IgD-negative memory B cell (primary cell): ENCODE measurements around the gene QRSL1. TPM values are rescaled to one million over a fixed set of nuclear protein-coding genes. Genes with fewer than 3 reads are reported as not detected.

Experiments
- H3K27ac Mint-ChIP-seq, 3 donors: one replicate each; pipeline ENCODE4 v1.8.0; 2020 to 2022; ENCODE audit warnings: mild to moderate bottlenecking in 3 of 3, mixed read lengths in 3 of 3, moderate library complexity in 1 of 3
- H3K27me3 Mint-ChIP-seq: one replicate; pipeline ENCODE4 v1.8.0; 2021; ENCODE audit warnings: mixed read lengths
- H3K36me3 Mint-ChIP-seq: one replicate; pipeline ENCODE4 v1.8.0; 2020; ENCODE audit warnings: mild to moderate bottlenecking, mixed read lengths
- H3K4me1 Mint-ChIP-seq, 3 donors: one replicate each; pipeline ENCODE4 v1.8.0; 2020 to 2022; ENCODE audit warnings: mixed read lengths in 3 of 3, mild to moderate bottlenecking in 1 of 3
- H3K4me3 Mint-ChIP-seq, 4 donors: one replicate each; pipeline ENCODE4 v1.8.0; 2020 to 2022; ENCODE audit warnings: mild to moderate bottlenecking in 4 of 4, mixed read lengths in 4 of 4, moderate library complexity in 3 of 4
- H3K9me3 Mint-ChIP-seq, 3 donors: one replicate each; pipeline ENCODE4 v1.8.0; 2020 to 2021; ENCODE audit warnings: mixed read lengths in 3 of 3, mild to moderate bottlenecking in 1 of 3
- polyA plus RNA-seq: library from polyadenylated mRNA; unstranded; fragments of 300-500 nt; fragmentation: Illumina TruSeq; gene quantifications from one replicate; pipeline ENCODE4 v1.2.3, GENCODE V29; 2021

Gene QRSL1
- polyA plus RNA-seq, 1 donor from 2014 or later, result 78.5 TPM

DNA sequence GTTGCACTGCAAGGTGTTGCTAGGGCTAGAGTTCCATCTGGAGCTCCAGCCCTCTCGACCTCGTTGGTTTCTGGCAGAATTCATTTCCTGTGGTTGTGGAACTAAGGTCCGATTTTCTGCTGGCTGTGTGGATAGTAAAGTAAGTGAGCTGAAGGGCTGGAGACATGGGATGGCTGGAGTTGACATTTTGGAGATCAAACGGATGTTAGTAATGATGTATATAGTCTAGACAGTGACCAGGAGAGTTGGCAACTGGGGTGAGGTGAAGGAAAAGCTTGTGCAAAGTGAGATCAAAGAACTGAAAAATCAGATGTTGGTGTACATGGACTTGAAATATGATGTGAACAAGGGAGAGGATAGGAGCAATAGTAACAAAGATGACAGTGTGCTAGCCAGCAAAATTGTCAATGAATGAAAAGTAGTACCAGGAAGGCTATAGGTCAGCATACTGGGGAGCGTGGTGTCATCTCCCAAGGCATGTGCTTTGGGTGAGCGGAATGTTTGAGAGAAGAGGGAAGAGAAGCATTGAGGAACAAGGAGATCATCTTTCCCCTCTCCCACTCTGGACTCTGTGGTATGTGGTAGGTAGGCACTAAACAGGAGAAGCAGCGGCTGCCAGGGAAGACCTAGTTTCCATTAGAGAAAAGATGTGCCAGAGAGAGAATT lies 7.8 kb downstream of the QRSL1 start:
- peaks cover 9% of the 10 kb centered on the region for H3K36me3 Mint-ChIP-seq
- no peaks in the 10 kb centered on the region for H3K27me3 Mint-ChIP-seq
- peak overlapping the region; percentile 37 to 97 (median 40) for H3K27ac Mint-ChIP-seq
- peaks cover 47 to 55% (median 48%) of the 10 kb centered on the region in 3 donors for H3K4me1 Mint-ChIP-seq
- H3K4me3 Mint-ChIP-seq, result peak overlapping the region; percentile 51 to 88 (median 78)
- peaks cover 0 to 2% (median 0%) of the 10 kb centered on the region in 3 donors for H3K9me3 Mint-ChIP-seq

DNA sequence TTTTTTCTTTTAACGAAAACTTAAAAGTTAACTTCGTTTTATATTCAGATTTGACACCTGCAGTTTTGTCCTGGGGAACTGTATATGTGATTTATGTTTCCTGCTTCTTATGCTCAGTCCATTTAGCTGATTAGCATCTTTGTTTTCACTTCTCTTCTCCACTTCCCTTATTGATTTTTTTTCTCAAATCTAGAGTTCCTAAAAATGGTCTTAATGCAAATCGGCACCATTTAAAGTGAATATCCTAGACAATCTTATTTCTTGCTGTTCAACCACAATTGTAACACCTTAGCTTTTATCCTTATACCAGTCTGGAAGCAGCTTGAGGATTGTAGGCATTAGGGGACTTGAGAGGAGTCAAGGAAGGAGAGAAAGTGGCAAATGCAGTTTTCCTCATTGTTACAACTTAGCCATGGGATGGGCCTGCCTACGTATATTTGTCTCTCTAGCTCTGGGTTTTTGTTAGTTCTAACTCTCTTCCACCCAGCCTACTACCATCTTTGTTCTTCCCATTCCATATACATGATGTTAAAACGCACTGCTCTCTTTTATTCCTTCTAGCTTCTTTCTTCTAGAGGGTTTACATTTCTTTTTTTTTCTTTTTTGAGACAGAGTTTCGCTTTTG lies 8.5 kb downstream of the QRSL1 start:
- Mint-ChIP-seq H3K4me1 (peaks cover 44 to 50% (median 45%) of the 10 kb centered on the region in 3 donors), H3K9me3 (peaks cover 0 to 2% (median 0%) of the 10 kb centered on the region in 3 donors), H3K4me3 (peak overlapping the region; percentile 51 to 88 (median 78)), H3K36me3 (peaks cover 14% of the 10 kb centered on the region), H3K27ac (peak overlapping the region; percentile 37 to 97 (median 40)), H3K27me3 (no peaks in the 10 kb centered on the region)

DNA sequence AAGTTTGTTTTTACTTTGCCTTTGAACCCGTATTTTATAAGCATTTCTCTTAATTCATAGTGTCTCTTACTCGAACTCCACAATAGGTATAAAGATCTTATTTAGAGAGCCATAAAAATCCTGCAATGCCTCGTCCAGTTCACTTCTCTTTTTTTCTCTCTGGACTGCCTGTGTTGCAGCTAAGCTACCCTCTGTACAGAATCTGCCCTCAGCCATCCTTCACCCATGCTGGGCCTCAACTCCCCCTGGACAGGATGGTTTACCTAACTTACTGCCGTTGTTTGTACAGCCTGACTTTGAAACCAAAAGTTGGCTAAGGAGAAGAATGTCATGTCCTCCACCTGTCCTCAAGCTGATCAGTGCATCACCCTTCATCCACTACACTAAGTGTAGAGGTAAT lies 10.4 kb downstream of the QRSL1 start:
- Mint-ChIP-seq H3K9me3 (no peaks in the 10 kb centered on the region), H3K36me3 (peaks cover 18% of the 10 kb centered on the region), H3K27ac (peak overlapping the region; percentile 37 to 59 (median 41)), H3K4me3 (peak overlapping the region; percentile 51 to 80 (median 67)), H3K27me3 (no peaks in the 10 kb centered on the region), H3K4me1 (peaks cover 38 to 43% (median 40%) of the 10 kb centered on the region in 3 donors)

DNA sequence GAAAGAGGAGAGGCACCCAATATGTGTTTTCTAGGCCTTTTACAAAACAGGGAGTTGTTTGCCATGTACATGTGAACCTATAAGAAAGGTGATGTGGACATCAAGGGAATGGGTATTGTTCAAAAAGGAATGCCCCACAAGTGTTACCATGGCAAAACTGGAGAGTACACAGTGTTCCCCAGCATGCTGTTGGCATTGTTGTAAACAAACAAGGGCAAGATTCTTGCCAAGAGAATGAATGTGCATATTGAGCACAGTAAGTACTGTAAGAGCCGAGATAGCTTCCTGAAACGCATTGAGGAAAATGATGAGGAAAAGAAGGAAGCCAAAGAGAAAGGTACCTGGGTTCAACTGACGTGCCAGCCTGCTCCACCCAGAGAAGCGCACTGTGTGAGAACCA lies 13.1 kb downstream of the QRSL1 start:
- H3K9me3 Mint-ChIP-seq, result no peaks in the 10 kb centered on the region
- H3K27ac Mint-ChIP-seq, result no peak overlapping the region
- H3K4me3 Mint-ChIP-seq, result no peak overlapping the region
- no peaks in the 10 kb centered on the region for H3K27me3 Mint-ChIP-seq
- peaks cover 24 to 35% (median 31%) of the 10 kb centered on the region in 3 donors for H3K4me1 Mint-ChIP-seq
- H3K36me3 Mint-ChIP-seq, result peaks cover 31% of the 10 kb centered on the region

DNA sequence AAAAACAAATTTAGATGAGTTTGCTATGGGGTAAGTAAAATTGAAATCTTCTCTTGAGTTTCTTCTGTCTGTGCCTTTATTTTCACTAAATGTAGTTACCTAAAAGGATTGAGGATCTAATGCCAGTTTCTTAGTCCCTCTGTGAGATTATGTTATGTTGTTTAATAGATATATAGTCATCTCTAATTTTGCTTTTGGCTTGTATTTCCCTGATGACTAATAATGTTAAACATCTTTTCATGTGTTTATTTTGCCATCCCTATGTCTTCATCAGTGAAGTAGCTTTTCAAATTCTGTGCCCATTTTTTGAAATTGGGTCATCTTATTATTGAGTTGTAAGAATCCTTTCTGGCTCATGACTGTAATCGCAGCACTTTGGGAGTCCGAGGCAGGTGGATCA lies 13.7 kb downstream of the QRSL1 start:
- Mint-ChIP-seq H3K36me3 (peaks cover 31% of the 10 kb centered on the region), H3K9me3 (no peaks in the 10 kb centered on the region), H3K27ac (no peak overlapping the region), H3K27me3 (no peaks in the 10 kb centered on the region), H3K4me1 (peaks cover 20 to 29% (median 27%) of the 10 kb centered on the region in 3 donors), H3K4me3 (peak overlapping the region in 1 of 4 donors; percentile 40)

DNA sequence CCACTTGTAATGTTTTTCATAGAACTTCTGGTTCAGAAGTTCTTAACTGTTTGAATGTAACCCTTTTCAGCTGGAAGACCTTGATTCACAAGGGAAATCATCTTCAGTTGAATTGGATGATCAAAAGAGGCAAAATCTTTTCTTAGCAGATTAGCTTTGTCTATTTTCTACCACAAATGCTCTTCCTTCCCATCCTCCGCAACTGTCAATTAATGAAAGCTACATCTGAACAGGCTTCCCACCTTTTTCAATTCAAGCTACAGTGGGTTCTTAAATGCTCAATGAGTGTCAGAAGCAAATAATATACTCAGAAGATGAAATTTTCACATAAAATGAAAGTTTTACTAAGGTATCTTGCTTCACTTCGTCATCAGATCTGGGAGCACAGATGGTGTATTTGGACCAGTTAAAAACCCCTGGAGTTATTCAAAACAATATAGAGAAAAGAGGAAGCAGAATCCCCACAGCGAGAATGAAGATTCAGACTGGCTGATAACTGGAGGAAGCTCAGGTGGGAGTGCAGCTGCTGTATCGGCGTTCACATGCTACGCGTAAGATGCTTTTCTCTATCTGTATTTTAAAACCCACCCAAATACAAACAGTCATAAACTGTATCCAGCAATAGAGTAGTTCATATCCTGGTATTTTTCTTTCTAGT lies 19.4 kb downstream of the QRSL1 start:
- Mint-ChIP-seq H3K36me3 (peaks cover 25% of the 10 kb centered on the region), H3K9me3 (no peaks in the 10 kb centered on the region), H3K27ac (peak overlapping the region; percentile 88 to 97 (median 93)), H3K27me3 (no peaks in the 10 kb centered on the region), H3K4me1 (peaks cover 20 to 24% (median 24%) of the 10 kb centered on the region in 3 donors), H3K4me3 (peak overlapping the region; percentile 89 to 98 (median 92))

DNA sequence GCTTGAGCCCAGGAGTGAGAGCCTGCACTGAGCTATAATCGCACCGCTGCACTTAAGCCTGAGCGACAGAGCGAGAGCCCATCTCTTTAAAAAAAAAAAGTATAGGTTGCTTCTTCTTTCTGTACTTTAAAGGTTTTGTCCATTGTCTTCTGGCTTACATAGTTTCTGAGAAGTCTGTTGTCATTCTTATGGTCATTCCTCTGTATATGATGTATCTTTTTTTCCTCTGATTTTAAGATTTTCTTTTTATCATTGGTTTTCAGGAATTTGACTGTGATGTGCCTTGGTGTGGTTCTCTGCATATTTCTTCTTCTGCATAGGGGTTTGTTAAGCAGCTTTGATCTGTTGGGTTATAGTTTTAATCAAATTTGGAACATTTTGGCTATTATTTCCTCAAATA lies 29.1 kb downstream of the QRSL1 start:
- peaks cover 13 to 21% (median 18%) of the 10 kb centered on the region in 3 donors for H3K4me1 Mint-ChIP-seq
- H3K9me3 Mint-ChIP-seq, result peaks cover 3 to 8% (median 6%) of the 10 kb centered on the region in 3 donors
- peaks cover 30% of the 10 kb centered on the region for H3K36me3 Mint-ChIP-seq
- H3K27ac Mint-ChIP-seq, result peak overlapping the region in 2 of 3 donors; percentile 4 to 51
- no peaks in the 10 kb centered on the region for H3K27me3 Mint-ChIP-seq
- peak overlapping the region in 2 of 4 donors; percentile 10 to 26 for H3K4me3 Mint-ChIP-seq

DNA sequence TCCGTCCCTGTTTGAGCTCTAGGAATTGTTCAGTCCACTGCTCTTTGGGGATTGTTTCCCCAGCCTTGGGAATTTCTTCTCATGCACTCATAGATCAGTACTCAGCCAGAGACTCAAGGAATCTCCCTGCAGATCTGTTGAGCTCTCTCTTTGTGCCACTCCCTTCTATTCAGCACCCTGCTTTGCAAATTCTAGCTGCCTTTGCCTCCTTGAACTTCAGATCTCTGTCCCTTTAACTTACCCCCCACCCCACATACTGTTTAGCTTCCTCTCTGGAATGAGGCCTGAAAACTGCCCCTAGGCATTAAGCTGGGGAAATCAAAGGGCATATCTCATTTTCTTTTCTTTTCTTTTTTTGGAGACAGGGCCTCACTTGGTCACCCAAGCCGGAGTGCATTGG lies 30.5 kb downstream of the QRSL1 start:
- Mint-ChIP-seq H3K27ac (peak overlapping the region in 2 of 3 donors; percentile 88 to 89), H3K27me3 (no peaks in the 10 kb centered on the region), H3K4me1 (peaks cover 21 to 32% (median 31%) of the 10 kb centered on the region in 3 donors), H3K9me3 (peaks cover 3 to 8% (median 6%) of the 10 kb centered on the region in 3 donors), H3K4me3 (peak overlapping the region in 1 of 4 donors; percentile 55), H3K36me3 (peaks cover 35% of the 10 kb centered on the region)

DNA sequence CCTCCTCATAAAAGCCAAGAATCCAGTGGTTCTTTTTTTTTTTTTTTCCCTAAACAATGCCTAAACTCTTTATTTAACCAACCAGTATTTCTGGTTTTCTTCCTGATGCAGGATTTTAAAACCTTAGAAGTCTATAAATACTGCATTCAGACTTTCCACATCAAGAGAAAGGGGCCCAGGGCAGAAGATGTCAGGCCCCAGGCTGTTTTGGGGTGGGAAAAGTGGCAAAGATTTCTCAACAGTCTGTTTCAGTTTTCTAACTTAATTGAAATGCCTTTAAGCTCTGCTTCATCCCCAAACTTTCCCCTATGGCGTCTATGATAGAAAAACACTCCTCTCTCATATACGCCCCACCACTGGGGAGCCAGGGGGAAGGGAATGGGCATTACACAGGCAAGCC lies 33.1 kb downstream of the QRSL1 start:
- Mint-ChIP-seq H3K27ac (peak overlapping the region in 1 of 3 donors; percentile 3), H3K4me1 (peaks cover 35 to 55% (median 46%) of the 10 kb centered on the region in 3 donors), H3K9me3 (peaks cover 3 to 8% (median 3%) of the 10 kb centered on the region in 3 donors), H3K4me3 (peak overlapping the region in 1 of 4 donors; percentile 58), H3K27me3 (no peaks in the 10 kb centered on the region), H3K36me3 (peaks cover 36% of the 10 kb centered on the region)

DNA sequence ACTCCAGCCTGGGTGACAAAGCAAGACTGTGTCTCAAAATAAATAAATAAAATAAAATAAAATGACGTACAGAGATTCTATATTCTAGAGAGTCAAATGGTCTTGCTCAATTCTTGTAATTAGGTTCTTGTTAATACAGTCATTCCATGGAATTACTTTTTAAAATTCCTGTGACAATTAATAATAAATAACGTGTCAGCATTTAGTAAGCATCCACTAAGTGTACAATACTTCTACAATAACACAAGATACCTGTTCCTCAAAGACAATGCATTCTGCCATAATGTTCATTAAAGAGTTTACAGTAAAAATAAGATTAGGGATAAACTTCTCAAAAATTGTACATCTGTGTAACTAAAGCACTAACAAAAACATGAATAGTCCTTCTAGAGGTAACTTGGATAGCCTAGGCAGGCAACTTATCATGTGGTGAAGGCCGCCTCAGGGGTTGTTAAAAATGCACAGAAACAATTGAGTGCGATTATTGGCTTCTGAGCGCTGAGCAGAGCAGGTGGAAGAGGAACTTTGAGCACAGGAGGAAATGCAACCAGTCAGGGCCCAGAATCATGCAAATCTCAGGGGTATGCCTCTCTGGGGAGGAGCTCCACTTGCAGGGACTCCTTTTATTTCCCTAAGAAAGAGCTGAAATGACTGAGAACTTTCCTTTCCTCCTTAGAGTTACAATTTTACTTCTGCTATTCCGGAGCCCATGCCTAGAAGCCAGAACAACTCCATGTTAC lies 37.1 kb downstream of the QRSL1 start:
- Mint-ChIP-seq H3K36me3 (peaks cover 18% of the 10 kb centered on the region), H3K4me3 (peak overlapping the region; percentile 22 to 91 (median 77)), H3K4me1 (peaks cover 40 to 59% (median 42%) of the 10 kb centered on the region in 3 donors), H3K27me3 (no peaks in the 10 kb centered on the region), H3K27ac (peak overlapping the region; percentile 23 to 92 (median 30)), H3K9me3 (no peaks in the 10 kb centered on the region)

DNA sequence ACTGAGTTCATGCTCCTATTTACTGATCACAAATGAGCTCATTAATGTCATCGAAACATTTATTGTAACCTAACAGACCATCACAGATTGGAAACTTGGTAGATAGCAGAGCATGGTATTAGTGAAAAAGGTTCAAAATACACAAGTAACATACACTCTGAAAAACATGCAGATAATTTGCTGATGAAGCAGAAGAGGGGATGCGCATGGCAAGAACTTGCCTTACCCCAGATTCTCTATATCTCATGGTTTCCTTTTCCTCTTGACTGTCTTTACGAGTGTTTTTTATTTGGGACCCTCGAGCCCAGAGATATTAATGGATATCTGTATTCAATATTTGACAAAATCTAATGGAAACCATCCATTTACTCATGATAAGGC lies 37.6 kb downstream of the QRSL1 start:
- Mint-ChIP-seq H3K27me3 (no peaks in the 10 kb centered on the region), H3K36me3 (peaks cover 18% of the 10 kb centered on the region), H3K4me3 (peak overlapping the region; percentile 22 to 91 (median 77)), H3K4me1 (peaks cover 40 to 57% (median 42%) of the 10 kb centered on the region in 3 donors), H3K27ac (peak overlapping the region; percentile 23 to 92 (median 30)), H3K9me3 (no peaks in the 10 kb centered on the region)

DNA sequence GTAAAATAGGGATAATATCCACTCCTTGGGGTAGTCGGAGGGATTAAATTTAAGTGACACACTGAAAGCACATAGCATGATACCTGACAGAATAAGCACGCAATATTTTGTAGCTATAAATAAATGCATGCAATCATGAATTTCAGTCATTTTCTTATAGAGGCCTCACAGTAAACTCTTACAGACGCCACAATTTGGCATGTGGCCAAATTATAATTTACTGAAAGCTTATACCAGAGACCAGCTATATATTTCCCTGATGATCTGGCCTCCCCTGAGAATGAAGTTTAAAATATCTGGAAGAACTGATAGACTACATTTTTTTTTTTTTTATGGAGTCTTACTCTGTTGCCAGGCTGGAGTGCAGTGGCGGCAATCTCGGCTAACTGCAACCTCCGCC lies 40.9 kb downstream of the QRSL1 start:
- Mint-ChIP-seq H3K9me3 (peaks cover 0 to 1% (median 0%) of the 10 kb centered on the region in 3 donors), H3K4me3 (no peak overlapping the region)

DNA sequence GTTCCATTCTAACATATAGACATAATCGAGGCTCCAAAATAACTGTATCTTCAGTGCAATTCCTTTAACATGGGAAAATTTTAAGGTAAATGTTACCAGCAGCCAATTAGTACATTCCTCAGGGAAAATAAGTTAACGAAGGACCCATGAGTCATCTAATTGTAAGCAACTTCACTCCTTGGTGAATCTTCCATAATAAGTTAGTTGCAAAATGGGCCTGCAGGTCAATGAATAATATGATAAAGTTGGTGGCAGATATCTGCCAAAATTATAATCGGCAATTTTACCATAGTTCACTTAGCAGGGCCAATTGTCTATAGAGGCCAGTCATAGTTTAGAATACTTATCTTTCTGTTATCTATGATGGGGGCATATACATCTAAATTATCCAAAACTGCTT lies 42.3 kb downstream of the QRSL1 start:
- Mint-ChIP-seq H3K4me3 (no peak overlapping the region), H3K27ac (no peak overlapping the region), H3K27me3 (no peaks in the 10 kb centered on the region), H3K36me3 (peaks cover 2% of the 10 kb centered on the region), H3K9me3 (peaks cover 0 to 1% (median 0%) of the 10 kb centered on the region in 3 donors), H3K4me1 (peaks cover 22 to 33% (median 24%) of the 10 kb centered on the region in 3 donors)

More for the DNA sequence above, 40.9 kb downstream of the QRSL1 start:
- H3K27me3 Mint-ChIP-seq, result no peaks in the 10 kb centered on the region
- peaks cover 27 to 40% (median 29%) of the 10 kb centered on the region in 3 donors for H3K4me1 Mint-ChIP-seq
- H3K27ac Mint-ChIP-seq, result no peak overlapping the region
- H3K36me3 Mint-ChIP-seq, result peaks cover 5% of the 10 kb centered on the region

DNA sequence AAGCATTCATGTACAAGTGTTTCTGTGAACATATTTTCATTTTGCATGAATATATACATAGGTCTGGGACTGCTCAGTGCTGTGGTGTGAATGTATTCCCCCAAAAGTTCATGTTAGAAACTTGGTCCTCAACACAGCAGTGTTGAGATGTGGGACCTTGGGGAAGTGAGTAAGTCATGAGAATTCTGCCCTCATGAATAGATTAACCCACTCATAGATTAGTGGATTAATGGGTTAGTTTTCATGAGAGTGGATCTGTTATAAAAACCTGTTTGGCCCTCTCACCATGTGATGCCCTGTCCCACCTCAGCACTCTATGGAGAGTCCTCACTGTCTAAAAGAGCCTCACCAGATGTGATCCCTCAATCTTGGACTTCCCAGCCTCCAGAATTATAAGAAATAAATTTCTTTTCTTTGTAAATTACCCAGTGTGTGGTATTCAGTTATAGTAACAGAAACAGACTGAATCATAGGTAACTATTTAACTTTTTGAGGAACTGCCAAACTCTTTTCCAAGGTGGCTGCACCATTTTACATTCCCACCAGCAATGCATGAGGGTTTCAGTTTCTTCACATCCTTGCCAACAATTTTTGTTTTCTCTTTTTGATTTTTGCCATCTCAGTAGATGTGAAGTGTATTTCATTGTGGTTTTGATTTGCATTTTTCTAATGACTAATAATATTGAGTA lies 45.3 kb downstream of the QRSL1 start:
- Mint-ChIP-seq H3K4me3 (no peak overlapping the region), H3K27ac (peak overlapping the region in 1 of 3 donors; percentile 48), H3K9me3 (peaks cover 0 to 1% (median 0%) of the 10 kb centered on the region in 3 donors), H3K4me1 (peaks cover 15 to 23% (median 23%) of the 10 kb centered on the region in 3 donors), H3K27me3 (no peaks in the 10 kb centered on the region), H3K36me3 (peaks cover 3% of the 10 kb centered on the region)
